Ureter (tissue), 1 donor: ENCODE data around the gene GPHN. TPM values are rescaled to one million over a fixed set of nuclear protein-coding genes. Genes with fewer than 3 reads are reported as not detected.

Experiments
- DNase-seq: peaks from one replicate; pipeline ENCODE4 v3.0.0-alpha.2; 2020; ENCODE audit warnings: low spot score
- total RNA-seq: library from RNA; stranded (reverse); gene quantifications from one replicate; pipeline ENCODE4 v1.2.4, GENCODE V29; 2023
- donor health status: DM: yes; HTN: yes; CAD: no.

Gene GPHN
- total RNA-seq, 1 donor from 2014 or later = 47.5 TPM

- DNase-seq = no peak
Observed at GRCh38 chr14:66944872-66945271, 436.9 kb downstream of the GPHN start.

GRCh38 chr14:66955159-66955558, 447.2 kb downstream of the GPHN start:
- DNase-seq = no peak

- no peak for DNase-seq
Observed at GRCh38 chr14:66959437-66960050, 451.6 kb downstream of the GPHN start.

GRCh38 chr14:66965831-66966230, 457.9 kb downstream of the GPHN start:
- DNase-seq = no peak

- no peak for DNase-seq
Observed at GRCh38 chr14:66972469-66972868, 464.5 kb downstream of the GPHN start.

- DNase-seq = no peak
Observed at GRCh38 chr14:66974397-66975025, 466.6 kb downstream of the GPHN start.

GRCh38 chr14:66975251-66975650, 467.3 kb downstream of the GPHN start:
- DNase-seq = no peak

GRCh38 chr14:66979101-66979974, 471.4 kb downstream of the GPHN start:
- no peak for DNase-seq

GRCh38 chr14:66982247-66982646, 474.3 kb downstream of the GPHN start:
- no peak for DNase-seq

GRCh38 chr14:66992776-66993175, 484.8 kb downstream of the GPHN start:
- DNase-seq = no peak

- no peak for DNase-seq
Observed at GRCh38 chr14:66993512-66993911, 485.6 kb downstream of the GPHN start.

GRCh38 chr14:66998013-66998412, 490.1 kb downstream of the GPHN start:
- DNase-seq = no peak

GRCh38 chr14:66999978-67000377, 492.0 kb downstream of the GPHN start:
- DNase-seq = no peak

- DNase-seq = no peak
Observed at GRCh38 chr14:67002994-67003753, 495.2 kb downstream of the GPHN start.

GRCh38 chr14:67004521-67004920, 496.6 kb downstream of the GPHN start:
- DNase-seq = no peak

GRCh38 chr14:67010602-67011001, 502.7 kb downstream of the GPHN start:
- no peak for DNase-seq

GRCh38 chr14:67016856-67017255, 508.9 kb downstream of the GPHN start:
- DNase-seq = no peak

- DNase-seq = no peak
Observed at GRCh38 chr14:67018720-67019119, 510.8 kb downstream of the GPHN start.

- no peak for DNase-seq
Observed at GRCh38 chr14:67019796-67020195, 511.8 kb downstream of the GPHN start.

GRCh38 chr14:67031920-67032774, 524.2 kb downstream of the GPHN start:
- no peak for DNase-seq

- no peak for DNase-seq
Observed at GRCh38 chr14:67045440-67045839, 537.5 kb downstream of the GPHN start.
